SK-N-SH (cell line): ENCODE results near the gene DHRS1. TPM values are rescaled to one million over a fixed set of nuclear protein-coding genes. Genes with fewer than 3 reads are reported as not detected.

Experiments
- CTCF ChIA-PET: fragments of 300-600, 350-600 bp; formaldehyde crosslinking; extraction: SDS; loops from one replicate; lab custom pipeline; 2021; lab: Yijun Ruan, JAX
- POLR2A ChIA-PET: fragments of 350-600 bp; sonication (Branson Sonifier 250); formaldehyde crosslinking; extraction: SDS; loops from one replicate; lab custom pipeline; 2020; ENCODE audit warnings: antibody characterized with exemption, inconsistent platforms; lab: Yijun Ruan, JAX
- DNase-seq: peaks from one replicate; pipeline ENCODE4 v3.0.0; 2012
- H2AFZ ChIP-seq: fragments of 200-600 bp; sonication (generic); 2 replicates; pipeline ENCODE4 v1.8.1; 2016; ENCODE audit warnings: antibody characterized with exemption, mild to moderate bottlenecking, low read depth
- H3F3A ChIP-seq: fragments of 200-600 bp; sonication (generic); replicated peaks from 2 replicates; pipeline ENCODE3; 2016; ENCODE audit warnings: antibody characterized with exemption, mild to moderate bottlenecking; ENCODE audit not compliant: insufficient read depth
- H3K27ac ChIP-seq, 2 experiments: fragments of 200-500 bp in 1 of 2; fragments of 200-600 bp in 1 of 2; sonication (Bioruptor generic) in 1 of 2; sonication (generic), shearing (Covaris generic) in 1 of 2; 2 replicates each; pipeline versions ENCODE4 v1.5.1 to v1.6.1; 2014 to 2016; ENCODE audit warnings: low read depth in 2 of 2, inconsistent platforms in 1 of 2, low read length in 1 of 2, mild to moderate bottlenecking in 1 of 2, mixed read lengths in 1 of 2
- H3K27me3 ChIP-seq: fragments of 200-600 bp; sonication (generic), shearing (Covaris generic); 2 replicates; pipeline ENCODE4 v1.6.1; 2016; ENCODE audit warnings: mixed run types; ENCODE audit not compliant: insufficient read depth
- H3K36me3 ChIP-seq, 2 experiments: fragments of 200-500 bp in 1 of 2; fragments of 200-600 bp in 1 of 2; sonication (Bioruptor generic) in 1 of 2; sonication (generic) in 1 of 2; replicated peaks in 1 of 2; 2 replicates each; pipeline versions ENCODE3 to v1.5.1; 2014 to 2016; ENCODE audit warnings: low read length in 1 of 2, mild to moderate bottlenecking in 1 of 2; ENCODE audit not compliant: insufficient read depth in 2 of 2, control insufficient read depth in 1 of 2
- H3K4me1 ChIP-seq, 2 experiments: fragments of 200-500 bp in 1 of 2; fragments of 200-600 bp in 1 of 2; sonication (Bioruptor generic) in 1 of 2; sonication (generic), shearing (Covaris generic) in 1 of 2; 2 replicates each; pipeline versions ENCODE4 v1.5.1 to v1.6.1; 2014 to 2016; ENCODE audit warnings: low read depth in 1 of 2, low read length in 1 of 2, mixed run types in 1 of 2; ENCODE audit not compliant: insufficient read depth in 2 of 2, control insufficient read depth in 1 of 2
- H3K4me2 ChIP-seq: fragments of 200-600 bp; sonication (generic), shearing (Covaris generic); 2 replicates; pipeline ENCODE4 v1.6.1; 2017; ENCODE audit warnings: mixed run types
- H3K4me3 ChIP-seq, 2 experiments: fragments of 200-500 bp in 1 of 2; fragments of 200-600 bp in 1 of 2; sonication (Bioruptor generic) in 1 of 2; sonication (generic), shearing (Covaris generic) in 1 of 2; 2 replicates each; pipeline versions ENCODE4 v1.5.1 to v1.8.1; 2014 to 2016; ENCODE audit warnings: low read depth in 2 of 2, inconsistent platforms in 1 of 2, low read length in 1 of 2, mild to moderate bottlenecking in 1 of 2, mixed read lengths in 1 of 2, moderate library complexity in 1 of 2
- H3K79me2 ChIP-seq: fragments of 200-600 bp; sonication (generic); 2 replicates; pipeline ENCODE4 v1.8.1; 2017; ENCODE audit warnings: mild to moderate bottlenecking; ENCODE audit not compliant: insufficient read depth
- H3K9ac ChIP-seq: fragments of 200-600 bp; sonication (generic); 2 replicates; pipeline ENCODE4 v1.6.1; 2017; ENCODE audit warnings: mixed run types
- H3K9me2 ChIP-seq: fragments of 200-600 bp; sonication (generic); 2 replicates; pipeline ENCODE4 v1.6.1; 2017; ENCODE audit warnings: mixed run types
- H3K9me3 ChIP-seq: fragments of 200-600 bp; sonication (generic); 2 replicates; pipeline ENCODE4 v1.6.1; 2017; ENCODE audit warnings: mixed run types, mild to moderate bottlenecking, moderate library complexity
- H4K20me1 ChIP-seq: fragments of 200-600 bp; sonication (generic); 2 replicates; pipeline ENCODE4 v1.6.1; 2017; ENCODE audit warnings: mild to moderate bottlenecking, mixed run types; ENCODE audit not compliant: insufficient read depth
- CHD2 ChIP-seq: fragments of 150-350 bp; IDR thresholded peaks from 2 replicates; pipeline ENCODE4 v1.6.1; 2018; ENCODE audit warnings: low read length; ENCODE audit not compliant: partially characterized antibody
- ELF1 ChIP-seq: IDR thresholded peaks from 2 replicates; pipeline ENCODE4 v1.4.0; 2012
- EP300 ChIP-seq, 2 experiments: IDR thresholded peaks; 2 replicates each; pipeline versions ENCODE4 v1.4.0 to v1.6.1; 2012; ENCODE audit warnings: borderline replicate concordance in 1 of 2, low read depth in 1 of 2, low read length in 1 of 2
- GABPA ChIP-seq: IDR thresholded peaks from 2 replicates; pipeline ENCODE4 v1.4.0; 2012; ENCODE audit warnings: low read depth, mild to moderate bottlenecking
- GATA2 ChIP-seq: sonication (generic); formaldehyde crosslinking; IDR thresholded peaks from 2 replicates; pipeline ENCODE4 v1.5.0; 2020; ENCODE audit warnings: mild to moderate bottlenecking, missing genetic modification reagents
- IRF3 ChIP-seq: fragments of 150-350 bp; IDR thresholded peaks from 2 replicates; pipeline ENCODE4 v1.6.1; 2016; ENCODE audit warnings: mild to moderate bottlenecking, low read depth, low read length
- JUND ChIP-seq: IDR thresholded peaks from 2 replicates; pipeline ENCODE4 v1.4.0; 2012
- MXI1 ChIP-seq: IDR thresholded peaks from 2 replicates; pipeline ENCODE4 v1.6.1; 2012; ENCODE audit warnings: mild to moderate bottlenecking, low read depth, low read length, improper control_type of control experiment
- PBX3 ChIP-seq: IDR thresholded peaks from 2 replicates; pipeline ENCODE4; 2012
- RFX5 ChIP-seq: IDR thresholded peaks from 2 replicates; pipeline ENCODE4 v1.6.1; 2012; ENCODE audit warnings: mild to moderate bottlenecking, improper control_type of control experiment, low read length
- RXRA ChIP-seq: IDR thresholded peaks from 2 replicates; pipeline ENCODE4 v1.4.0; 2012; ENCODE audit warnings: low read depth, mild to moderate bottlenecking, borderline replicate concordance
- ZBTB33 ChIP-seq: IDR thresholded peaks from 2 replicates; pipeline ENCODE4 v1.4.0; 2012; ENCODE audit warnings: low read depth, borderline replicate concordance
- WGBS: methylation state at CpG from one replicate; pipeline ENCODE4 v1.1.6; 2017; ENCODE audit warnings: low lambda C conversion rate; 5-methylcytosine and 5-hydroxymethylcytosine counted together
- polyA plus RNA-seq, 3 experiments: library from polyadenylated mRNA; depleted of rRNA; stranded (reverse); fragments of >200 nt; gene quantifications; 2 replicates each; pipeline ENCODE4 v1.2.3, GENCODE V29; 2012
- TF ChIP-seq, protein P1 (sequence below): IDR thresholded peaks from 2 replicates; pipeline ENCODE4 v1.4.0; 2012; ENCODE audit warnings: low read depth, borderline replicate concordance
- TF ChIP-seq, protein P2 (sequence below): fragments of 200-600 bp; sonication (generic); IDR thresholded peaks from 2 replicates; pipeline ENCODE4 v1.6.1; 2017; ENCODE audit warnings: antibody characterized with exemption, mild to moderate bottlenecking, moderate library complexity

The DHRS1 gene
- polyA plus RNA-seq, 1 of the 3 experiments (the other 2 are of a cell fraction), result 65.4 TPM

DNA sequence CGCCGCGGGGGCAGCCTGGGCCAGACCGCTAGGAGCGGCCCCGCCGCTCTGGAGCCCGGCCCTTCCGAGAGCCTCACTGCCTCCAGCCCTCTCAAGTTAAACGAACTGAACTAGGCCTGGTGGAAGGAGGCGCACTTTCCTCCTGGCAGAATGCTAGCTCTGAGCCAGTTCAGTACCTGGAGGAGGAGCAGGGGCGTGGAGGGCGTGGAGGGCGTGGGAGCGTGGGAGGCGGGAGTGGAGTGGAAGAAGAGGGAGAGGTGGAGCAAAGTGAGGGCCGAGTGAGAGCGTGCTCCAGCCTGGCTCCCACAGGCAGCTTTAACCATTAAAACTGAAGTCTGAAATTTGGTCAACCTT is 17.0 kb upstream of the DHRS1 start:
- ChIA-PET POLR2A (interaction anchor here (0.8 kb wide), 1 partner anchor 17 kb away, joined by 3 read pairs; no protein-coding TSS in a partner anchor), CTCF (interaction anchor here (1.2 to 14.6 kb wide), 5 partner anchors 8 to 120 kb away, joined by 5 to 115 read pairs (median 5); partner anchors contain the start of genes CIDEB, LTB4R and LTB4R2)
- Histone ChIP-seq H3K4me1 (peaks cover 0 to 8% of the 10 kb centered on the region in 2 experiments; a peak in 1 of 4 replicates), H3K9ac (no peak overlapping the region), H3K9me2 (no peaks in the 10 kb centered on the region), H3K27ac (no peak overlapping the region), H3K9me3 (no peaks in the 10 kb centered on the region), H3K79me2 (no peaks in the 10 kb centered on the region), H3K27me3 (peaks cover 12% of the 10 kb centered on the region; the same call in 1 of the 2 replicates), H3K36me3 (peaks cover 0 to 6% of the 10 kb centered on the region in 2 experiments), H4K20me1 (no peaks in the 10 kb centered on the region), H2AFZ (no peak overlapping the region), H3F3A (peaks cover 10% of the 10 kb centered on the region), H3K4me3 (no peak overlapping the region), H3K4me2 (no peak overlapping the region)
- no peak for DNase-seq
- WGBS, result 85% methylated on average over 18 of the region's 18 CpGs
- TF ChIP-seq RXRA (no peak), GATA2 (CRISPR knock-in tag) (no peak), MXI1 (no peak), JUND (no peak), CHD2 (no peak), ELF1 (no peak), PBX3 (no peak), EP300 (IDR thresholded peaks at IDR 0.05; ENCODE audit: borderline replicate concordance in 1 of 2, low read depth in 1 of 2, low read length in 1 of 2) (no peak), IRF3 (no peak), GABPA (no peak), ZBTB33 (no peak), RFX5 (no peak)
- TF ChIP-seq, protein P1, sequence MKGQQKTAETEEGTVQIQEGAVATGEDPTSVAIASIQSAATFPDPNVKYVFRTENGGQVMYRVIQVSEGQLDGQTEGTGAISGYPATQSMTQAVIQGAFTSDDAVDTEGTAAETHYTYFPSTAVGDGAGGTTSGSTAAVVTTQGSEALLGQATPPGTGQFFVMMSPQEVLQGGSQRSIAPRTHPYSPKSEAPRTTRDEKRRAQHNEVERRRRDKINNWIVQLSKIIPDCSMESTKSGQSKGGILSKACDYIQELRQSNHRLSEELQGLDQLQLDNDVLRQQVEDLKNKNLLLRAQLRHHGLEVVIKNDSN, result no peak
- TF ChIP-seq, protein P2, sequence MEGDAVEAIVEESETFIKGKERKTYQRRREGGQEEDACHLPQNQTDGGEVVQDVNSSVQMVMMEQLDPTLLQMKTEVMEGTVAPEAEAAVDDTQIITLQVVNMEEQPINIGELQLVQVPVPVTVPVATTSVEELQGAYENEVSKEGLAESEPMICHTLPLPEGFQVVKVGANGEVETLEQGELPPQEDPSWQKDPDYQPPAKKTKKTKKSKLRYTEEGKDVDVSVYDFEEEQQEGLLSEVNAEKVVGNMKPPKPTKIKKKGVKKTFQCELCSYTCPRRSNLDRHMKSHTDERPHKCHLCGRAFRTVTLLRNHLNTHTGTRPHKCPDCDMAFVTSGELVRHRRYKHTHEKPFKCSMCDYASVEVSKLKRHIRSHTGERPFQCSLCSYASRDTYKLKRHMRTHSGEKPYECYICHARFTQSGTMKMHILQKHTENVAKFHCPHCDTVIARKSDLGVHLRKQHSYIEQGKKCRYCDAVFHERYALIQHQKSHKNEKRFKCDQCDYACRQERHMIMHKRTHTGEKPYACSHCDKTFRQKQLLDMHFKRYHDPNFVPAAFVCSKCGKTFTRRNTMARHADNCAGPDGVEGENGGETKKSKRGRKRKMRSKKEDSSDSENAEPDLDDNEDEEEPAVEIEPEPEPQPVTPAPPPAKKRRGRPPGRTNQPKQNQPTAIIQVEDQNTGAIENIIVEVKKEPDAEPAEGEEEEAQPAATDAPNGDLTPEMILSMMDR, result no peak
